GM12892 (cell line): ENCODE data around the gene NPHP4.

Experiments used
- DNase-seq: peaks from one replicate; pipeline ENCODE4 v3.0.0; 2011; ENCODE audit not compliant: insufficient read length
- FAIRE-seq: peaks from 2 replicates; lab custom pipeline; 2011; peaks lifted over from hg19 to GRCh38; lab: Jason Lieb, UNC
- POLR2A ChIP-seq: IDR thresholded peaks from 2 replicates; pipeline ENCODE4 v1.6.1; 2011; ENCODE audit warnings: low read depth, low read length, control low read depth
- POLR2AphosphoS5 ChIP-seq: IDR thresholded peaks from 2 replicates; pipeline ENCODE4 v1.6.1; 2011; ENCODE audit warnings: low read depth, low read length, control low read depth
- TAF1 ChIP-seq: IDR thresholded peaks from 2 replicates; pipeline ENCODE4 v1.6.1; 2011; ENCODE audit warnings: low read depth, mild to moderate bottlenecking, control low read depth, low read length, borderline replicate concordance

Gene NPHP4

GRCh38 chr1:5991381-5992025, 722 bp downstream of the NPHP4 start:
- FAIRE-seq: peak; percentile 67
- peak; percentile 80 for DNase-seq
- TF ChIP-seq TAF1 (no peak), POLR2AphosphoS5 (no peak), POLR2A (no peak)

- no peak for DNase-seq
- no peak for FAIRE-seq
- TF ChIP-seq TAF1: no peak
Measured at GRCh38 chr1:5990913-5991312, 1.3 kb downstream of the NPHP4 start.

GRCh38 chr1:5989731-5990271, 2.4 kb downstream of the NPHP4 start:
- FAIRE-seq (no peak), DNase-seq (no peak)
- TF ChIP-seq TAF1 (no peak), POLR2AphosphoS5 (no peak), POLR2A (no peak)

GRCh38 chr1:5989286-5989605, 3.0 kb downstream of the NPHP4 start:
- FAIRE-seq (no peak), DNase-seq (no peak)
- no peak for TF ChIP-seq POLR2AphosphoS5

GRCh38 chr1:5988596-5989285, 3.5 kb downstream of the NPHP4 start:
- TF ChIP-seq TAF1 (no peak), POLR2AphosphoS5 (no peak), POLR2A (no peak)
- FAIRE-seq (no peak), DNase-seq (no peak)

- TF ChIP-seq POLR2A (no peak), POLR2AphosphoS5 (no peak), TAF1 (no peak)
- DNase-seq: no peak
- FAIRE-seq: no peak
Measured at GRCh38 chr1:5986018-5986417, 6.2 kb downstream of the NPHP4 start.

- TF ChIP-seq POLR2A (no peak), POLR2AphosphoS5 (no peak), TAF1 (no peak)
- FAIRE-seq (no peak), DNase-seq (no peak)
Measured at GRCh38 chr1:5985250-5985649, 7.0 kb downstream of the NPHP4 start.

- no peak for FAIRE-seq
- no peak for TF ChIP-seq POLR2A
- no peak for TF ChIP-seq POLR2AphosphoS5
- no peak for TF ChIP-seq TAF1
- no peak for DNase-seq
Measured at GRCh38 chr1:5983361-5984103, 8.7 kb downstream of the NPHP4 start.

GRCh38 chr1:5982868-5983267, 9.4 kb downstream of the NPHP4 start:
- DNase-seq (no peak), FAIRE-seq (no peak)
- no peak for TF ChIP-seq POLR2AphosphoS5
- no peak for TF ChIP-seq TAF1
- no peak for TF ChIP-seq POLR2A

- FAIRE-seq (no peak), DNase-seq (no peak)
- TF ChIP-seq POLR2A (no peak), POLR2AphosphoS5 (no peak), TAF1 (no peak)
Measured at GRCh38 chr1:5982276-5982675, 9.9 kb downstream of the NPHP4 start.

GRCh38 chr1:5981009-5981380, 11.2 kb downstream of the NPHP4 start:
- TF ChIP-seq POLR2A: no peak
- TF ChIP-seq POLR2AphosphoS5: no peak
- TF ChIP-seq TAF1: no peak
- DNase-seq (no peak), FAIRE-seq (no peak)
